Nephron (organoid): ENCODE data around the gene EPS15.
"Not testable (repeated sequence)": the region's sequence is repeated elsewhere in the genome, so short reads cannot be mapped to it uniquely, and the experiment has no call there.

Source experiments
- H3K27ac Mint-ChIP-seq, 3 experiments: 2 replicates each; pipeline ENCODE4 v1.8.0; 2020; ENCODE audit warnings: mixed read lengths in 3 of 3, mild to moderate bottlenecking in 2 of 3, moderate library complexity in 1 of 3
- H3K27me3 Mint-ChIP-seq: 2 replicates; pipeline ENCODE4 v1.8.0; 2021; ENCODE audit warnings: low read depth, mild to moderate bottlenecking, moderate library complexity, mixed read lengths
- H3K36me3 Mint-ChIP-seq: 2 replicates; pipeline ENCODE4 v1.8.0; 2020; ENCODE audit warnings: low read depth, mixed read lengths
- H3K4me1 Mint-ChIP-seq: 2 replicates; pipeline ENCODE4 v1.8.0; 2020; ENCODE audit warnings: mixed read lengths
- H3K4me3 Mint-ChIP-seq, 3 experiments: 2 replicates each; pipeline ENCODE4 v1.8.0; 2020; ENCODE audit warnings: mild to moderate bottlenecking in 3 of 3, mixed read lengths in 3 of 3, moderate library complexity in 2 of 3
- H3K9me3 Mint-ChIP-seq: 2 replicates; pipeline ENCODE4 v1.8.0; 2020; ENCODE audit warnings: mixed read lengths
- TF ChIP-seq, protein P1 (sequence below), 3 experiments: fragments of 200-600 bp; sonication (generic); IDR thresholded peaks; one replicate each; pipeline ENCODE4 v1.5.0; 2021; ENCODE audit warnings: antibody characterized with exemption in 3 of 3; ENCODE audit not compliant: unreplicated experiment in 3 of 3

Gene EPS15

DNA sequence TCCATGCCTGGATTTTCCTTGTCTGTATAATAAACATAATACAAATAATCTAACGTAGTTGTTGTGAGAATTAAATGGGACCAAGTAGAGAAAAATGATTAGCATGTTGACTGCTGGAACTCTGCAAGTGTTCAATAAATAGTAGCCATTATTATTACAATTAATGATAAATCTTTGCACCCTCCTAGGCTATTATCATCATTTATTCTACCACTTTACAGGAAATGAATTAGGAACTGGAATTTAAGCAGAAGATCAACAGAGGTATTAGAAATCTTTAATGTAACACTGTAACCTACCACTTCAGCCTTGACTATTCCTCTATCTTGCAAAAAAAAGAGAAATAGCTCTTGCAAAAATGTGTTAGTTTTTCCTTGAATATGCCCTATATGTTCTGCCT, 126.8 kb downstream of the EPS15 start:
- Mint-ChIP-seq H3K27ac (no peak overlapping the region), H3K36me3 (peaks cover 55% of the 10 kb centered on the region), H3K4me3 (no peak overlapping the region), H3K9me3 (peaks cover 5% of the 10 kb centered on the region), H3K27me3 (no peaks in the 10 kb centered on the region), H3K4me1 (no peaks in the 10 kb centered on the region)
- TF ChIP-seq, protein P1, sequence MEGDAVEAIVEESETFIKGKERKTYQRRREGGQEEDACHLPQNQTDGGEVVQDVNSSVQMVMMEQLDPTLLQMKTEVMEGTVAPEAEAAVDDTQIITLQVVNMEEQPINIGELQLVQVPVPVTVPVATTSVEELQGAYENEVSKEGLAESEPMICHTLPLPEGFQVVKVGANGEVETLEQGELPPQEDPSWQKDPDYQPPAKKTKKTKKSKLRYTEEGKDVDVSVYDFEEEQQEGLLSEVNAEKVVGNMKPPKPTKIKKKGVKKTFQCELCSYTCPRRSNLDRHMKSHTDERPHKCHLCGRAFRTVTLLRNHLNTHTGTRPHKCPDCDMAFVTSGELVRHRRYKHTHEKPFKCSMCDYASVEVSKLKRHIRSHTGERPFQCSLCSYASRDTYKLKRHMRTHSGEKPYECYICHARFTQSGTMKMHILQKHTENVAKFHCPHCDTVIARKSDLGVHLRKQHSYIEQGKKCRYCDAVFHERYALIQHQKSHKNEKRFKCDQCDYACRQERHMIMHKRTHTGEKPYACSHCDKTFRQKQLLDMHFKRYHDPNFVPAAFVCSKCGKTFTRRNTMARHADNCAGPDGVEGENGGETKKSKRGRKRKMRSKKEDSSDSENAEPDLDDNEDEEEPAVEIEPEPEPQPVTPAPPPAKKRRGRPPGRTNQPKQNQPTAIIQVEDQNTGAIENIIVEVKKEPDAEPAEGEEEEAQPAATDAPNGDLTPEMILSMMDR (IDR thresholded peaks at IDR 0.05; ENCODE audit: unreplicated experiment in 3 of 3), result no peak

DNA sequence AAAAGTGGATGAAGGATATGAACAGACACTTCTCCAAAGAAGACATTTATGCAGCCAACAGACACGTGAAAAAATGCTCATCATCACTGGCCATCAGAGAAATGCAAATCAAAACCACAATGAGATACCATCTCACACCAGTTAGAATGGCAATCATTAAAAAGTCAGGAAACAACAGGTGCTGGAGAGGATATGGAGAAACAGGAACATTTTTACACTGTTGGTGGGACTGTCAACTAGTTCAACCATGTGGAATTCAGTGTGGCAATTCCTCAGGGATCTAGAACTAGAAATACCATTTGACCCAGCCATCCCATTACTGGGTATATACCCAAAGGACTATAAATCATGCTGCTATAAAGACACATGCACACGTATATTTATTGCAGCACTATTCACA, 128.4 kb downstream of the EPS15 start:
- H3K4me3 Mint-ChIP-seq, H3K27me3 Mint-ChIP-seq, H3K27ac Mint-ChIP-seq, H3K4me1 Mint-ChIP-seq: not testable (repeated sequence)
- peaks cover 60% of the 10 kb centered on the region for H3K36me3 Mint-ChIP-seq
- peaks cover 14% of the 10 kb centered on the region for H3K9me3 Mint-ChIP-seq

GRCh38 chr1:51387288-51387687, 131.8 kb downstream of the EPS15 start:
- H3K4me3 Mint-ChIP-seq, H3K27me3 Mint-ChIP-seq, H3K4me1 Mint-ChIP-seq, H3K27ac Mint-ChIP-seq: not testable (repeated sequence)
- Mint-ChIP-seq H3K36me3 (peaks cover 70% of the 10 kb centered on the region), H3K9me3 (peaks cover 37% of the 10 kb centered on the region)

- peaks cover 71% of the 10 kb centered on the region for H3K36me3 Mint-ChIP-seq
- H3K27ac Mint-ChIP-seq, H3K4me3 Mint-ChIP-seq, H3K27me3 Mint-ChIP-seq, H3K4me1 Mint-ChIP-seq: not testable (repeated sequence)
- H3K9me3 Mint-ChIP-seq, result peaks cover 44% of the 10 kb centered on the region
Observed at GRCh38 chr1:51386259-51386658, 132.8 kb downstream of the EPS15 start.

- no peak overlapping the region for H3K27ac Mint-ChIP-seq
- peaks cover 48% of the 10 kb centered on the region for H3K9me3 Mint-ChIP-seq
- TF ChIP-seq, protein P1 (IDR thresholded peaks at IDR 0.05; ENCODE audit: unreplicated experiment in 3 of 3), result no peak
- H3K36me3 Mint-ChIP-seq, result peaks cover 75% of the 10 kb centered on the region
- H3K4me3 Mint-ChIP-seq, result no peak overlapping the region
- no peaks in the 10 kb centered on the region for H3K4me1 Mint-ChIP-seq
- H3K27me3 Mint-ChIP-seq, result no peaks in the 10 kb centered on the region
Observed at GRCh38 chr1:51385776-51386175, 133.3 kb downstream of the EPS15 start.

DNA sequence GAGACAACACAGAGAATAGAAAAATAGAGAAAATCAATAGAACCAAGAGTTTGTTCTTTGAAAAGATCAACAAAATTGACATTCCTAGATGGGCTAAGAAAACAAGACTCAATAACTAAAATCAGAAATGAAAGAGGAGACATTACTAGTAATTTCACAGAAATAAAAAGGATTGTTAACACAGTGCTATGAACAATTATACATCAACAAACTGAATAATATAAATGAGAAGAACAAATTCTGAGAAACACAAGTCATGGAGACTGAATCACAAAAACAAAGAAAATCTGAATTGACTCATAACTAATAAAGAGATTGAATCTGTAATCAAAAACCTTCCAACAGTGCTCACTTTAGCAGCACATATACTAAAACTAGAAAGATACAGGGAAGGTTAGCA, 137.1 kb downstream of the EPS15 start:
- Mint-ChIP-seq H3K27me3 (no peaks in the 10 kb centered on the region), H3K4me3 (no peak overlapping the region), H3K27ac (no peak overlapping the region), H3K36me3 (peaks cover 93% of the 10 kb centered on the region), H3K9me3 (peaks cover 59% of the 10 kb centered on the region), H3K4me1 (no peaks in the 10 kb centered on the region)
- TF ChIP-seq, protein P1 (IDR thresholded peaks at IDR 0.05; ENCODE audit: unreplicated experiment in 3 of 3), result no peak

- Mint-ChIP-seq H3K27ac (no peak overlapping the region), H3K27me3 (no peaks in the 10 kb centered on the region), H3K4me3 (no peak overlapping the region), H3K4me1 (no peaks in the 10 kb centered on the region), H3K36me3 (peaks cover 93% of the 10 kb centered on the region), H3K9me3 (peaks cover 56% of the 10 kb centered on the region)
- TF ChIP-seq, protein P1 (IDR thresholded peaks at IDR 0.05; ENCODE audit: unreplicated experiment in 3 of 3), result no peak
Observed at GRCh38 chr1:51380936-51381335, 138.1 kb downstream of the EPS15 start.

DNA sequence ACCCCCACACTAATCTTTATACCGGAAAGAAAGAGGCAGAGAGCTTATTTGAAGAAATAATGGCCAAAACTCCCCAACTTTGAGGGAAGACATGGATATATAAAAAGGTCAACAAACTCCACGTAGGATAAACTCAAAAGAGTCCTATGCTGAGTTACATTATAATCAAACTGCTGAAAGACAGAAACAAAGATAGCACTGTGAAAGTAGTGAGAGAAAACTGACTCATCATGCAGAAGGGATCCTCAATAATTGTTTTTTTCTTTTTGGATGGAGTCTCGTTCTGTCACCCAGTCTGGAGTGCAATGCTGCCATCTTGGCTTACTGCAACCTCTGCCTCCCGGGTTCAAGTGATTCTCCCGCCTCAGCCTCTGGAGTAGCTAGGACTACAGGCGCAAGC, 140.2 kb downstream of the EPS15 start:
- Mint-ChIP-seq H3K36me3 (peaks cover 82% of the 10 kb centered on the region), H3K27me3 (no peaks in the 10 kb centered on the region), H3K4me3 (no peak overlapping the region), H3K4me1 (no peaks in the 10 kb centered on the region), H3K9me3 (peaks cover 44% of the 10 kb centered on the region), H3K27ac (no peak overlapping the region)
- TF ChIP-seq, protein P1 (IDR thresholded peaks at IDR 0.05; ENCODE audit: unreplicated experiment in 3 of 3), result no peak
